H54 (cell line): ENCODE measurements around the gene KREMEN2.
A peak's percentile ranks its signal among the peaks of the same experiment; 100 is the strongest.

Experiments used
- DNase-seq: peaks from one replicate; pipeline ENCODE4 v3.0.0; 2011; ENCODE audit warnings: low spot score, mixed read lengths; ENCODE audit not compliant: insufficient read length
- FAIRE-seq: peaks from 3 replicates; lab custom pipeline; 2011; peaks lifted over from hg19 to GRCh38; lab: Jason Lieb, UNC
- POLR2A ChIP-seq: IDR thresholded peaks from 2 replicates; pipeline ENCODE4 v1.6.1; 2011; ENCODE audit warnings: low read depth, mild to moderate bottlenecking, low read length

Gene KREMEN2

DNA sequence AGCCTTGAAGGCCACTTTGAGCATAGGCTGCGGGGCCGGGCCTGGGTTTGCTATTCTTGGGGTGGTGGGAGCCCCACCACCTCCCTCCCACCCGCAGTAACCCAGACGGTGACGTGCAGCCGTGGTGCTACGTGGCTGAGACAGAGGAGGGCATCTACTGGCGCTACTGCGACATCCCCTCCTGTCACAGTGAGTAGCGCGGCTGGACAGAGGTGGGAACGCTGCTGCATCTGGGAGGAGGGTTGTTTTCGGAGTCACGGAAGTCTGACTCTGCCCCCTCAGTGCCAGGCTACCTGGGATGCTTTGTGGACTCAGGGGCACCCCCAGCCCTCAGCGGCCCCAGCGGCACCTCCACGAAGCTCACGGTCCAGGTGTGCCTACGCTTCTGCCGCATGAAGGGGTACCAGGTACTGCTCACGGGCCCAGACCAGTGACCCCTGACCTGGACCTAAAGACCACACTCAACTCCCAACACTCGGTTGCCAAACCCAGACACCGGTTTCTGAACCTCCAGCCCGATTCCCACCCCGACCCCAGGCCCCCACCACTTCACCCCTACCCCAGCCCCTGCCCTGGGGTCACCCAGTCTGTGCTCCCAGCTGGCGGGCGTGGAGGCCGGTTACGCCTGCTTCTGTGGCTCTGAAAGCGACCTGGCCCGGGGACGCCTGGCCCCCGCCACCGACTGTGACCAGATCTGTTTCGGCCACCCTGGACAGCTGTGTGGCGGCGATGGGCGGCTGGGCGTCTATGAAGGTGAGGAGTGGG, 2.1 kb downstream of the KREMEN2 start:
- TF ChIP-seq POLR2A = no peak
- FAIRE-seq = no peak
- no peak for DNase-seq

DNA sequence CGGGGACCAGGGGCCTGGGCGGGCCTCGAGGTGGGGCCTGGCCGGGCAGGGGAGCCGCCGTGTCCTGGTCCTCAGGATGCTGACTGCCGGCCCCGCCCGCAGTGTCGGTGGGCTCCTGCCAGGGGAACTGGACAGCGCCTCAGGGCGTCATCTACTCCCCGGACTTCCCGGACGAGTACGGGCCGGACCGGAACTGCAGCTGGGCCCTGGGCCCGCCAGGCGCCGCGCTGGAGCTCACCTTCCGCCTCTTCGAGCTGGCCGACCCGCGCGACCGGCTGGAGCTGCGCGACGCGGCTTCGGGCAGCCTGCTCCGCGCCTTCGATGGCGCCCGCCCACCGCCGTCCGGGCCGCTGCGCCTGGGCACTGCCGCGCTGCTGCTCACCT, 2.7 kb downstream of the KREMEN2 start:
- FAIRE-seq (no peak), DNase-seq (no peak)

DNA sequence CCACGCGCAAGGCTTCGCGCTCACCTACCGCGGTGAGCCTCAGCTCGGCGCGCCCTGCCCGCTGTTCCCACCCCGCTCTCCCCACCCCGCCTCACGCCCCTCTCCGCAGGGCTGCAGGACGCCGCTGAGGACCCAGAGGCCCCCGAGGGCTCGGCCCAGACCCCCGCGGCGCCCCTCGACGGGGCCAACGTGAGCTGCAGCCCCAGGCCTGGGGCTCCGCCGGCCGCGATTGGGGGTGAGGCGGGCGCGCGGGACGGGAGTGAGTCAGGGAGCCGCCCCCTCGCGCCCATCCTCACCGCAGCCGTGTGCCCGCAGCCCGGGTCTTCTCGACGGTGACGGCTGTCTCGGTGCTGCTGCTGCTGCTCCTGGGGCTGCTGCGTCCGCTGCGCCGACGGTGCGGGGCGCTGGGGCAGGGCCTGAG, 3.1 kb downstream of the KREMEN2 start:
- DNase-seq (no peak), FAIRE-seq (no peak)
- no peak for TF ChIP-seq POLR2A

More for the DNA sequence above, 2.7 kb downstream of the KREMEN2 start:
- TF ChIP-seq POLR2A = no peak

DNA sequence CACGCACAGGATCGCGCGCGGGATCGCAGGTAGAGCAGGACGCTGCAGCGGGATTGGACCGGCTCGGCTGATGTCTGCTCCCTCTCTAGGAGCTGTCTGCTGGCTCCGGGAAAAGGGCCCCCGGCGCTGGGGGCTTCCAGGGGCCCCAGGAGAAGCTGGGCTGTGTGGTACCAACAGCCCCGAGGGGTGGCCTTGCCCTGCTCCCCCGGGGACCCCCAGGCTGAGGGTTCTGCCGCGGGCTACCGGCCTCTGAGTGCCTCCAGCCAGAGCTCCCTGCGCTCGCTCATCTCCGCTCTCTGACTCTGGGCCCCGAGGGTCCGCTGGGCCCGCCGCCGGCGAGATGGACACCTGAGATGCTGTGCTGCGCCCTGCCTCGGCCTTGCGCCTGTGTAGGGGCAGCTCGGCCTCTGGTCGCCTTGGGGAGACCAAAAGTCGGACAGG, 3.7 kb downstream of the KREMEN2 start:
- FAIRE-seq (no peak), DNase-seq (no peak)
- TF ChIP-seq POLR2A = no peak

DNA sequence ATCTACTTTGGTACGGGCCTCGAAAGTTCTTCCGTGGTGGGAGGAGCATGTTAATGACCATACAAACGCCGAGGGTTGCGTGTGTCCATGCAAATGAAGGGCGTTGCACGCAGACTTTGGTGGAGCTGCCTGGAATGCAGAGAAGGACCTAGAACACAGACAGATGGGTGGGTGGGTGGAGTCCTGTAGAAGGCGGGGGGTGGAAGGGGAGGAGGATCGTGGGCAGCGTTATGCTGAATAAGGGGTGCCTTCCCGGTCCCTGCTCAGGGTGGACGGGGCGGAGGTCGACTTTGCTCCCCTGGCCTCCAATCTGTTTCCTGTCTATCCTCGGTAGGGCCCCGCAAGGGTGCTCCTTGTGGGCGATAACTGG, 4.3 kb downstream of the KREMEN2 start:
- DNase-seq (no peak), FAIRE-seq (no peak)
- TF ChIP-seq POLR2A = no peak

DNA sequence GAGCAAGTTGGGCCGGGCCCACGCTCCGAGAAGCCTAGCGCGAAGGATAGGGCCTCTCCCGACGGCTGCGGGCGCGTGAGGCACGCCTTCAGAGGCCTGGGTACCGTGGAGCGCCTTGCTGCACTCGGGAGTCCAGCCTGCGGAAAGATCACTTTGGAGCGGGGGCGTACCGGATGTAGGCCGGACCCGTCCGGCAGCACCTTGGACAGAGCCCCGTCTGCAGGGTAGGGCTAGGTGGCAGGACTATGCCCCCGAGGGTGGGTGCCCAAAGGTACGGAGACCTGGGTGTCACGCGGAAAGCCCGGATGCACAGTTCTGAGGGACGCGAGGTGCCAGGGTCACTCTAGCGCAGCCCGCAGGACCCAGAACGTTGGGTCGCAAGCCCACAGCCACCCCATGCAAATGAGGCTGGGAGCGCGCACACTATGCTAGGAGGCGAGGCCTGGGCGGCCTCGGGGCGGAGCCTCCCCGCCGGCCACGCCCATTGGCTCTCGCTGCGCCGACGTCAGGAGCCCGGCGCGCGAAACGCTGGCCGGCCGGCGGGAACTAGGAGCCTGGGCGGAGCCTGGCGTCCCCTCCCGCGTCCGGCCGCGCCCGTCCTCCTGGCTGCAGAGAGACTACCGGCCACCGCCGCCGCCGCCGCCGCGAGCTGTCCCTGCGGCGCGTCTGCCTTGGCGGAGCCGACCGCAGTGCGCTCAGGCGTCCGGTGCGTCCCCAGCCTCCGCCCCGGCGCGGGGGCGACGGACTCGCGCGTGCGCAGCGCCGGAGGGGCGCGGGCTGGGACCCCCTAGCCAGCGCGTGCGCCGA, 4.9 kb downstream of the KREMEN2 start, which contains the start of gene PAQR4:
Gene PAQR4, plus strand, starts transcription at position 611 of the 807 bp plus-strand sequence. CDS start 327 bp downstream, outside the sequence.
- peak; percentile 51 for TF ChIP-seq POLR2A
- FAIRE-seq = no peak

DNA sequence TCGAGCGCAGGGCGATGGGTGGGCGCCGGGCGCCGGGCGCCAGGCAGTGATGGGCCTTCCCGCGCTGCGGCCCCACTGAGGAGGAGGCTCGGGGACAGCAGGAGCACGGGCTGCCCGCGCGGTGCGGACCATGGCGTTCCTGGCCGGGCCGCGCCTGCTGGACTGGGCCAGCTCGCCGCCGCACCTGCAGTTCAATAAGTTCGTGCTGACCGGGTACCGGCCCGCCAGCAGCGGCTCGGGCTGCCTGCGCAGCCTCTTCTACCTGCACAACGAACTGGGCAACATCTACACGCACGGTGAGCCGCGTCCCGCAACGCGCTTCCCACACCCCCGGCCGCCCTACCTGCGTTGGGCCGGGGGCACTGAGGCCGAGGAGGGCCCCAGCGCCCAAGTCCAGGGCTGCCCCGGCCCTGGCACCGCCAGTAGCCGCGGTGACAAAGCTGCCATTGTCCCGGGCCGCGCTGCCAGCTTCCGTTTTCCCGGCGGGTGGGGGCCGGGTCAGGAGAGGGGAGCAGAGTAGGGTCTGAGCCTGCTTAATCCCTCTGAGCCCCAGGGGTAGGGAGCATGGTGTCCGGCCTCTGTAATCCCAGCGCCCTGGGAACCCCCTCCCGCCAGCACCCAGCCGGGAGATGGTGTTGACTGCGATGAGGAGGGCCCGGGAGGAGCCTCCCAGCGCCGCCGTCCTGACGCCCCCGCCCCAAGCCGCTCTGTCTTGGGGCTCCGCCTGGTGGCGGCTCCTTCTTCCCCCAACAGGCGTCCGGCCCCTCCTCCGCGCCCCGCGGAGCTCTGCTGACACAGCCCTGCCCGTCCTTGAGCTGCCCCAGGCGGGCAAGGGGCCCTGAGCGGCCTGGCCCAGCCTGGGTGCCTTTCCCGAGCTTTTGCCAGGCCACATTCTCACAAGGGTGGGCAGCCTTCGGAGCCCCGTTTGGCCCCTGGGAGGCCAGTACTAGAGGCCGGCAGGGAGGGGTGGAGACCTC, 5.8 kb downstream of the KREMEN2 start:
- FAIRE-seq = no peak
- peak; percentile 82 for DNase-seq

More for the DNA sequence above, 4.9 kb downstream of the KREMEN2 start, which contains the start of gene PAQR4:
- peak; percentile 94 for DNase-seq

DNA sequence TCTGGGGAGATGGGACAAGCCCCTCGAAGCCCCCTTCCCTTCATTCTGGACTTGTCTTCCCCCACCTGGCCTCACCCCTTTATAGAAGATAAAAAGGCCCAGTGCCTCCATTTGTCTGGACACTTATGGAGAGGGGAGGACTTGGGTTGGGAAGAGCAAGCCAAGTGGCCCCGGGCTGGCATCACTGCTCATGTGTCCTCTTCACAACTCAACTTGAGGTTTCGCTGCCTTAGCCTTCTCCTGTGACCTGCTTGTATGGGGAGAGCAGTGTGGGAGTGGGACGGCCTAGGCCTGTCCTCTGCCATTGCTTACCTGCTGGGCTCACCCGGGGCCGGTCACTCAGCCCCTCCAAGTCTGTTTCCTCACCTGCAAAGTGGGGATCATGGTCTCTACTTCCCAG, 6.5 kb downstream of the KREMEN2 start:
- DNase-seq = no peak
- no peak for FAIRE-seq
- TF ChIP-seq POLR2A = no peak

More for the DNA sequence above, 5.8 kb downstream of the KREMEN2 start:
- TF ChIP-seq POLR2A = peak; percentile 8; the same call in 1 of the 2 replicates

DNA sequence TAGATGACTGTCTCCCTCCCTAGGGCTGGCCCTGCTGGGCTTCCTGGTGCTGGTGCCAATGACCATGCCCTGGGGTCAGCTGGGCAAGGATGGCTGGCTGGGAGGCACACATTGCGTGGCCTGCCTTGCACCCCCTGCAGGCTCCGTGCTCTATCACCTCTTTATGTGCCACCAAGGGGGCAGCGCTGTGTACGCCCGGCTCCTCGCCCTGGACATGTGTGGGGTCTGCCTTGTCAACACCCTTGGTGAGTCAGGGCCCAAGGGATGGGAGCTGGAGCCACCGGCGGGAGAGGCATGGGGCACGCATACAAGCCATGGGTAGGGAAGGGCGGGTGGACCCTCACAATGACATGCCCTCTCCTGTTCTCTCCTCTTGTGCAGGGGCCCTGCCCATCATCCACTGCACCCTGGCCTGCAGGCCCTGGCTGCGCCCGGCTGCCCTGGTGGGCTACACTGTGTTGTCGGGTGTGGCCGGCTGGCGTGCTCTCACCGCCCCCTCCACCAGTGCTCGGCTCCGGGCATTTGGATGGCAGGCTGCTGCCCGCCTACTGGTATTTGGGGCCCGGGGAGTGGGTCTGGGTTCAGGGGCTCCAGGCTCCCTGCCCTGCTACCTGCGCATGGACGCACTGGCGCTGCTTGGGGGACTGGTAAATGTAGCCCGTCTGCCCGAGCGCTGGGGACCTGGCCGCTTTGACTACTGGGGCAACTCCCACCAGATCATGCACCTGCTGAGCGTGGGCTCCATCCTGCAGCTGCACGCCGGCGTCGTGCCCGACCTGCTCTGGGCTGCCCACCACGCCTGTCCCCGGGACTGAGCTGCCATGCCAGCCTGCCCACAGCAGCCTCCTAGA, 7.3 kb downstream of the KREMEN2 start:
- DNase-seq (no peak), FAIRE-seq (no peak)

DNA sequence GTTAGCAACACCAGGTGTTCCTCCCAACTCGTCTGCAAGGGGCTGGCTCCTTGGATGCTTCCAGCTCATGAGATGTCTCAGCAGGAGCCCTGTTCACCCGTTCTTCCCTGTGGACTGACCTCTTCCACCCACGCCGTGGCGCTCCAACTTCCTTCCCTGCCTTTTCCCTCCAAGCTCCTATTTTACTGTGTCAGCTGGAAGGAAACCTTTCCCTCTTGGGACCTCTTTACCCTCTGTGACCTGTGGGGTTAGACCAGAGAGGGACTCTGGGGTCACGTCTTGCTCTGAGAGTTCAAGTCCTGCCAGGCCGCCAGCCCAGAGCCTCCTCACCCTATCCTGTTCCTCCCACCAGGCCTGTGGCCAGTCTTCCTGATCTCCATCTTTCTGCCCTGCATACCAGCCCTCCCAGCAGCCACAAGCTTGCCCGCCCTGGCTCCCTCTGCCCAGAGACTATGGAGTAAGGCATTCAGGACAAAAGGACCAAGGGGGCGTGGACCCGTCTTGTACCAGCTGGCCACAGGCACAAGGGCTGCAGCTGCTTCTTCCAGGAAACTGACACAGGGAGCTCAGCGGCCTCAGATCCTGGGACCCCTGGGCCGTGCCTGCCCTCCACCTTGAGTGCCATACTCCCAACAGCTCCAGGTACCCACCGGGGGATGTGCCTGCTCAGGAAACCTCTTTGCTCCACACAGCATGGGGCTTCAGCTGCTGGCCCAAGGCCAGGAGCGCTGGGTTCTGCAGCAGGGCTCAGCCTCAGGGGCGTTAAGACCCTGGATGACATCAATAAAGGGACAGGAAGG, 8.1 kb downstream of the KREMEN2 start:
- DNase-seq (no peak), FAIRE-seq (no peak)
- no peak for TF ChIP-seq POLR2A

More for the DNA sequence above, 7.3 kb downstream of the KREMEN2 start:
- no peak for TF ChIP-seq POLR2A

DNA sequence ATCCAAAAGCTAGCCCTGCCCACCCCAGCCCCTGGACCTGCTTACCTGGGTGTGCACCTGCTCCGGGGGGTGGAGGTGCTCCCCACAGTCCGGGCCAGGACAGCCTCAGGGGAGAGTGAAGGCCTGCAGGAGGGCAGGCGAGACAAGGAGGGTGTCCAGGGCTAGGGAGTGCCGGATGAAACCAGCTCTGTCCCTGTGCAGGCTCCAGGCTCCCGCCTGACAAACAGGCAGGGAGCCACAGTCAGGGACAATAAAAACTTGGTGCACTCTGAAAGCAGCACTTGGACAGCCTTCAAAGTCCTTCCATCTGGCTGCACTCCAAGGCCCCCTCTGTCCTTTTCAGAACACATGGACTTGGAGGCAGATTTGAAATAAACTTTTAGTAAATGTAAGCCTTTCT, 9.0 kb downstream of the KREMEN2 start:
- DNase-seq (no peak), FAIRE-seq (no peak)
- TF ChIP-seq POLR2A = no peak
